Left lung (tissue), 10 donors: Measurements from ENCODE around the gene SEC22B. TPM values are rescaled to one million over a fixed set of nuclear protein-coding genes. Genes with fewer than 3 reads are reported as not detected.
"Not testable (repeated sequence)": the region's sequence is repeated elsewhere in the genome, so short reads cannot be mapped to it uniquely, and the experiment has no call there.

Source experiments
- ATAC-seq: fragments of 200-7000 bp; cut with Tn5 transposase; one replicate; pipeline ENCODE4 v1.9.1; 2020; ENCODE audit warnings: moderate library complexity
- DNase-seq, 4 donors: peaks; one replicate each; pipeline ENCODE4 v3.0.0-alpha.2; 2013 to 2020
- H3K27ac ChIP-seq, 2 donors: fragments of 200-600 bp; sonication (generic) in 1 of 2; one replicate each; pipeline versions ENCODE4 v1.5.0 to v1.8.0; 2020 to 2021
- H3K27me3 ChIP-seq, 2 donors: fragments of 200-600 bp; sonication (generic) in 1 of 2; one replicate each; pipeline versions ENCODE4 v1.5.0 to v1.8.0; 2020 to 2021
- H3K36me3 ChIP-seq, 2 donors: fragments of 200-600 bp; sonication (generic) in 1 of 2; one replicate each; pipeline versions ENCODE4 v1.5.0 to v1.8.0; 2020 to 2021
- H3K4me1 ChIP-seq, 2 donors: fragments of 200-600 bp; one replicate each; pipeline ENCODE4 v1.8.0; 2021
- H3K4me3 ChIP-seq, 2 donors: fragments of 200-600 bp; sonication (generic) in 1 of 2; one replicate each; pipeline versions ENCODE4 v1.5.0 to v1.8.0; 2020 to 2021; ENCODE audit warnings: mild to moderate bottlenecking in 1 of 2
- H3K9me3 ChIP-seq, 2 donors: fragments of 200-600 bp; sonication (generic) in 1 of 2; one replicate each; pipeline versions ENCODE4 v1.5.0 to v1.8.0; 2020 to 2021
- intact Hi-C, 2 donors: fragments of 100-400 bp; cut with DNase I; formaldehyde crosslinking; loops; one replicate each; pipeline versions ENCODE4 v1.11.2 to v1.14.2; 2022
- polyA plus RNA-seq, 6 donors: library from polyadenylated mRNA; unstranded; fragments of 120-200 nt; gene quantifications; one replicate each; pipeline ENCODE4 v1.2.1, GENCODE V29; 2013; ENCODE audit not compliant: insufficient read length in 6 of 6
- total RNA-seq, 2 donors: library from RNA; stranded (reverse); fragmentation: NEBNext Ultra II Directional; extraction: Animal tissue kit (Norgen Biotek cat#: 25700); gene quantifications; one replicate each; pipeline ENCODE4 v1.2.1, GENCODE V29; 2021
- TF ChIP-seq, protein P1 (sequence below), 2 donors: fragments of 200-600 bp; sonication (generic) in 1 of 2; IDR thresholded peaks; one replicate each; pipeline versions ENCODE4 v1.5.0 to v1.8.0; 2021; ENCODE audit warnings: antibody characterized with exemption in 2 of 2
- donor health status: DM: no; HTN: yes; CAD: no.
- donor health status: DM: no; HTN: no; CAD: no.

The SEC22B gene
- total and polyA plus RNA-seq, 8 donors, result 34.2 to 44.7 (median 39.1) TPM

DNA sequence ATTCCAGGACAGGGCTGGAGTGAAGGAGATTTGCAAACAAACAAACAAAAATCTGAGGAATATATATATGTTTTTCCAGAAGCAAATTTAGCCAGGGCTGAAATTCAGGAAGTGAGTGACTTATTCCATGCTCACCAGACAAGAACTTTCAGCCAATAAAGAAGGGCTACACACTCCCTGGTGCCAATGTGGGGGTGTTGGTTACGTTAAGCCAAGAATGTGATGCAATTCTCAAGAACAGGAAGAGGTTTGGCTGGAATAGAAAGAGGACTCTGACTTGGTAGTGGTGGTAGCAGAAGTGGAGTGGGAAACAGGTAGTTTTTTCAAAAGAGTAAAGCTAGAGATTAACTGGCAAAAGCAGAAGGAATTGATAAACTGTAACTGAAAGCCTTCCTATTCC lies 31.7 kb downstream of the SEC22B start:
- H3K9me3 ChIP-seq, H3K27me3 ChIP-seq, DNase-seq, intact Hi-C loops, H3K36me3 ChIP-seq, H3K4me3 ChIP-seq: not testable (repeated sequence)
- Histone ChIP-seq H3K4me1 (peaks cover 0 to 16% of the 10 kb centered on the region in 2 donors), H3K27ac (peak overlapping the region in 1 of 2 donors; percentile 33)
- ATAC-seq, result peak; percentile 69

DNA sequence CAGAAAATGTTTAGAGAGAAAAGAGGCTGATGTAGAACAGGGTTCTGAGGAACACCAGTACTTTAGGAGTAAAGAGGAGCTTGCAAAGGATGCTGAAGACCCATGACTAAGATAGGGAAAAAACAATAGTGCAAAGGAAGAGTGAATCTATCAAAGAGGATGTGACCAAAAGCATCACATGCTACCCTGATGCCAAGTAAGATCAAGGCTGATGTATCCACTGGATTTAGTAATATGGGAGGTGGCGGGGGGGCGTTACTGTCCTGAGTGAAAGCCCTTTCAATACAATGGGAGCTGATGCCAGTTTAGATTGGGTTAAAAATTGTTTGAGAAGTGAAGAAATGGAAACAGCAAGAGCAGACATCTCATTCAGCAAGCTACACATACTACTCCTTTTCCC lies 32.2 kb downstream of the SEC22B start:
- peaks cover 0 to 16% of the 10 kb centered on the region in 2 donors for H3K4me1 ChIP-seq
- H3K36me3 ChIP-seq, H3K9me3 ChIP-seq, H3K27me3 ChIP-seq, intact Hi-C loops, H3K4me3 ChIP-seq, ATAC-seq: not testable (repeated sequence)
- peak in 1 of 4 donors; percentile 34 for DNase-seq
- H3K27ac ChIP-seq, result peak overlapping the region in 1 of 2 donors; percentile 33

DNA sequence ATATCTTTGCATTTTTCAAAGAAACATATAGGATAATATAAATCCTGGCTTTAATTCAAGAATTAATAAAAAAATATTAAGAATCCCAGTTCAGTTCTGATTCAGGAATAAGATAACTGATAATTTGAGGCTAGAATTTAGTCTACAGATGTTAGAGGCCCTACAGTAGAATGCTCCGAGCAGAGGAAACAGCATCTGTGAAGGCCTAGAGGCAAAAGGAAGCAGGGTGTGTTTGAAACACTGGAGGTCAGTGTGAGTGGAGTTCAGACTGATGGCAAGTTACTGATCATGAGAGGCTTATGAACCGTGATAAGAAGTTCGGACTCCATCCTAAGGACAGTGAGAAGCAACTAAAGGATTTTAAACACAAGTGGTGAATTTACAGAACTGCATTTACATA lies 33.0 kb downstream of the SEC22B start:
- H3K36me3 ChIP-seq, DNase-seq, ATAC-seq, H3K4me3 ChIP-seq, H3K27me3 ChIP-seq, intact Hi-C loops, H3K27ac ChIP-seq, H3K9me3 ChIP-seq: not testable (repeated sequence)
- H3K4me1 ChIP-seq, result peaks cover 0 to 16% of the 10 kb centered on the region in 2 donors

DNA sequence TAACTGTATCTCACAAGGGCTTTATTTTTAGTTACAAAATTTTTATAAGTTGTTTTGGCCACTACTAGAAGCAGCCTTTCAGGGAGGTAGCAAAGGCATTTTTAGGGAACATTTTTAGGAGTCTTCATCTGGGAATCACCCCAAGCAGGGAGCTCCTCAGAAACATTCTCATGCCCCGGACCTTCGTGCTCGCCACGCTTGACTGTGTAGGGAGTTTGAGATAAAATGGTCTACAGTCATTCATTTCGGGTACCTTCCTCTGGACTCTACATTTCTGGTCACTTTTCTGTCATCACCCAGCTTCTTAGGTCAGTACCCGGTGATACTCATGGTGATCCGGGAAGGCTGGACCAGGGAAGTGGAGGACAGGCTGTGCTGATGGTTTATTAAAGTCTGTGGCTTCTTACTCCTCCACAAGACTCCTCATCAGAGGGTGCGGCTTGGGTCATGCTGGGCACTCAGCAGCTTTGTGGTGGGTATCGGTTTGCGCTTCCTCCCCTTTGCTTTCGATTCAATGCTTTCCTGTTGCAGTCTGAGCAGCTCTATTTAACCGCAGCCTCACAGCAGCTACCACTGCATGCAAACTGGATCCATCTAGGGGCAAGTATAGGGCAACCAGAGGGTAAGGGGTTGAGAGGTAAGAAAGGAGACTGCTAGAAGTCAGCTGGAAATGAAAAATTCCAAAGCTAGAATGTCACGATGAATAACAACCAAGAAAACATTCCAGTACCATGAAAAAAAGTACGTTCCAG lies 33.6 kb downstream of the SEC22B start:
- H3K4me1 ChIP-seq, result peaks cover 0 to 16% of the 10 kb centered on the region in 2 donors
- H3K36me3 ChIP-seq, H3K9me3 ChIP-seq, H3K27ac ChIP-seq, intact Hi-C loops, H3K4me3 ChIP-seq, H3K27me3 ChIP-seq: not testable (repeated sequence)
- ATAC-seq, result peak; percentile 41
- peak in 1 of 4 donors; percentile 51 for DNase-seq

DNA sequence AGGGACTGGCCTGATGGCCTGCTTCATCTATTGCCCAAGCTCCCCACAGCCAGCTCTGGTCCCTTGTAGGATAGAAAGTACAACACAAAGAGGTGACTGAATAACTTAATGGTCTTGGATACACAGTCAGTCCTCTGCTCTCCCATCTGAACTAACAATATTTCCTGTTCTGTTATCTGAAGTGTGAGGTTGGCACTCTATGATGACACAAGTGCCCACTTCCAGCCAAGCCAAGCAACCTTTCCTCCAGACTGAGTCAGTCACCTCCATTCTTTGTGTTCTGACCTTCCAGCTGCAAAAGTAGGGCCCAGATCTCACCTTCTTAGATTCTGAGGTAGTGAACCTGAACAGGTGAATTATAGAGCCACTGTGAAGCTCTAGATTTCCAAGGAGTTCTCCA lies 34.5 kb downstream of the SEC22B start:
- DNase-seq, intact Hi-C loops, H3K36me3 ChIP-seq, H3K27ac ChIP-seq, H3K27me3 ChIP-seq, H3K4me3 ChIP-seq, H3K9me3 ChIP-seq: not testable (repeated sequence)
- peaks cover 0 to 16% of the 10 kb centered on the region in 2 donors for H3K4me1 ChIP-seq
- peak; percentile 63 for ATAC-seq

DNA sequence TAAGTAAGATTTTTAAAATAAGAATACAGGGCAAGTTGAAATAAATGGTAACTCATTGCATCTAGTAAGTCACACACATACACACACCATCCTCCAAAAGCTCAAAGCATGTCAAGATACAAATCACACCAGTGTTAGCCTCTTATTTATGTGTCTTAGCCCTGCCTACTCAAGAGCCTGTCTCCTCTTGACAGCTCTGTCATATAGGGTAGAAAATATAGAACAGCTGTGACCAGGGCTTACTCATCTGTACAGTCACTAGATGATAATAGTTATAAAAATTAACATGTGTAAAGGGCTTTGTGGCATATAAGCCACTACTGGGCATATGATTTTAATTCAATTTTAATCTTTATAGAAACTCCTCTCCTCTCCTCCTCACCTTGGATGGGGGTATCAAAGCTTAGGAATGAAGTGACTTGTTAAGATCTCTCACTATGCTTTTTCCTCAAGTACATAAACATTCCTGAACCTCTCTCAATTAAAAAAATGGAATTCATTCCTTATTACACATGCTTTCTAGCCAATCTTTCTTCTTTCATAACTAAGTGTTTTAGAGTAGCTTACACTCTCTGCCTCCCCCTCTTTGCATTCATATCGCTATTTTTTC lies 35.6 kb downstream of the SEC22B start:
- peaks cover 0 to 16% of the 10 kb centered on the region in 2 donors for H3K4me1 ChIP-seq
- H3K27ac ChIP-seq, H3K36me3 ChIP-seq, H3K27me3 ChIP-seq, H3K9me3 ChIP-seq, intact Hi-C loops, H3K4me3 ChIP-seq, DNase-seq: not testable (repeated sequence)
- peak; percentile 20 for ATAC-seq

DNA sequence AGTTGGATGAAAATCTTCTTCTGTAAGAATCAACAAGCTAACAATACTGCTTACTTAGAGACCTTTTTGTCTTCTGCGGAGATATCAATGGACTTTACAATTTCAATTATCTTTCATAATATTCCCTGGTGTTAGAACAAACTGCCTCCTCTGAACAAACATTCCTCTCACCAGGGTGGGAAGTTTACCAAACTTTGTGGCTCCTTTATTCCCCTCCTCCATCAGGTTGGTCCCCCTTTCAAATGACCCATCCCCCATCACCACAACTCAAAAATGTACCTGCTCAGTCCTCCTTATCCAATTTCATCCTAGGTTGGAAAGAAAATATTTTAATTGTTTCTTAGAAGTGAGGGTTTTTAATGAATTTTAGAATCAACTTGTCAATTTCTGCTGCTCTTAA lies 40.2 kb downstream of the SEC22B start:
- DNase-seq, ATAC-seq, intact Hi-C loops: not testable (repeated sequence)

DNA sequence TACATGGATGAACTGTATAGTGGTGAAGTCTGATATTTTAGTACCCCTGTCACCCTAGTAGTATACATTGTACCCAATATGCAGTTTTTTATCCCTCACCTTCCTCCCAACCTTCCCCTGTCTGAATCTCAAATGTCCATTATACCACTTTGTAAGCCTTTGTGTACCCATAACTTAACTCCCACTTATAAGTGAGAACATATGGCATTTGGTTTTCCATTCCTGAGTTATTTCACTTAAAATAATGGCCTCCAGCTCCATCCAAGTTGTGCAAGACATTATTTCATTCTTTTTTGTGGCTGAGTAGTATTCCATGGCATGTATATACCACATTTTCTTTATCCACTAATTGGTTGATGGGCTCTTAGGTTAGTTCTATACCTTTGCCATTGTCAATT lies 42.4 kb downstream of the SEC22B start:
- intact Hi-C loops, H3K4me3 ChIP-seq, H3K27me3 ChIP-seq, H3K27ac ChIP-seq, DNase-seq, ATAC-seq, H3K36me3 ChIP-seq, H3K9me3 ChIP-seq: not testable (repeated sequence)
- H3K4me1 ChIP-seq, result peaks cover 0 to 11% of the 10 kb centered on the region in 2 donors

More for the DNA sequence above, 40.2 kb downstream of the SEC22B start:
- not testable (repeated sequence) for H3K27me3 ChIP-seq, H3K4me3 ChIP-seq, H3K9me3 ChIP-seq, H3K4me1 ChIP-seq, H3K27ac ChIP-seq, H3K36me3 ChIP-seq

DNA sequence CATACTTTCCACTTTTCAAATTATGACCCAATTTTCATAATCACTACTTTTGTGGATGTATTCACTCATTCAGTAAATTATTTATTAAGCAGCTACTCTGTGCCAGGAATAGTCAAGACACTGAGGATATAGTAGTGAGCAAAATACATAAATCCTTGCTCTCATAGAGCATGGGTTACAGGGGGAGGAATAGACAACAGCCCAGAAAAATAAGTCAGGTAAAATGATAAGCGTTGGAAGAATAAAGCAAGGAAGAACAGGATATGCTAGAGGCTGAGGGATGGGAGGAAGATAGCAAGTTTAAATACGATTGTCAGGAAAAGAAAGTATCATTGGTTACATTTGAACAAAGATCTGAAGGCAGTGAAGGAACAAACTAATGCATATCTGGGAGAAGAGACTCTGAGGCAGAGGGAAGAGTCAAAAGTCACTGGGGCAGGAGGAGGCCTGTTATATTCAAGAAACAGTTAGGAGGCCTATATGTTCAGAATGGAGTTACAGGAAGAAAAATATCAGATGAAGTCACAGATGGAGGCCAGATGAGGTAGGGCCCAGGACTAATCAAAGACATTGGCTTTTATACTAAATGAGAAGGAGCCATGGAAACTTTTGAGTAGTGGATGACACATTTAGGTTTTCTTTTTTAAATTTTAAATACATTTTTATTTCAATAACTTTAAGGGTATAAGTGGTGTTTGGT lies 42.9 kb downstream of the SEC22B start:
- H3K4me1 ChIP-seq, result peaks cover 0 to 11% of the 10 kb centered on the region in 2 donors
- no peaks in the 10 kb centered on the region for H3K27me3 ChIP-seq
- no peak for ATAC-seq
- TF ChIP-seq, protein P1, sequence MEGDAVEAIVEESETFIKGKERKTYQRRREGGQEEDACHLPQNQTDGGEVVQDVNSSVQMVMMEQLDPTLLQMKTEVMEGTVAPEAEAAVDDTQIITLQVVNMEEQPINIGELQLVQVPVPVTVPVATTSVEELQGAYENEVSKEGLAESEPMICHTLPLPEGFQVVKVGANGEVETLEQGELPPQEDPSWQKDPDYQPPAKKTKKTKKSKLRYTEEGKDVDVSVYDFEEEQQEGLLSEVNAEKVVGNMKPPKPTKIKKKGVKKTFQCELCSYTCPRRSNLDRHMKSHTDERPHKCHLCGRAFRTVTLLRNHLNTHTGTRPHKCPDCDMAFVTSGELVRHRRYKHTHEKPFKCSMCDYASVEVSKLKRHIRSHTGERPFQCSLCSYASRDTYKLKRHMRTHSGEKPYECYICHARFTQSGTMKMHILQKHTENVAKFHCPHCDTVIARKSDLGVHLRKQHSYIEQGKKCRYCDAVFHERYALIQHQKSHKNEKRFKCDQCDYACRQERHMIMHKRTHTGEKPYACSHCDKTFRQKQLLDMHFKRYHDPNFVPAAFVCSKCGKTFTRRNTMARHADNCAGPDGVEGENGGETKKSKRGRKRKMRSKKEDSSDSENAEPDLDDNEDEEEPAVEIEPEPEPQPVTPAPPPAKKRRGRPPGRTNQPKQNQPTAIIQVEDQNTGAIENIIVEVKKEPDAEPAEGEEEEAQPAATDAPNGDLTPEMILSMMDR (IDR thresholded peaks at IDR 0.05), result no peak
- DNase-seq, result no peak
- H3K27ac ChIP-seq, result no peak overlapping the region
- no peaks in the 10 kb centered on the region for H3K9me3 ChIP-seq
- no peaks in the 10 kb centered on the region for H3K36me3 ChIP-seq
- intact Hi-C loops, result no loop called here
- H3K4me3 ChIP-seq, result no peak overlapping the region

DNA sequence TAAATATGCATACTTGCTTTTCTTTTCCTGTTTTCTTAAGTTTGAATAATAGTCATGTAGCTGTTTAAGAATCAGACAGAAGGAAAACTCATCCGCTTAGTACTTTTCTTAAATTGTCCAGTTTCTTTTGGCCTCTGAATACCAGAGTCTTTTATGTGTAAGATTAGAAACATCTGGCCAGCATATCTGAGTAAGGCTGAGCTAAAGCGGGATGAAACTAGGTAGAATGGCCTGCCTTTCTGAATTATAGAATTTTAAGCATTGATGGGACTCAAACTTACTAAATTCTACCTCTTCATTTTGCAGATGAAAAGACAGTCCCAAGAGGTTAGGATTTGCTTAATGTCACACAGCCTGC lies 43.9 kb downstream of the SEC22B start:
- H3K27me3 ChIP-seq, H3K36me3 ChIP-seq, H3K4me3 ChIP-seq, intact Hi-C loops, H3K9me3 ChIP-seq: not testable (repeated sequence)
- ATAC-seq, result peak; percentile 11
- Histone ChIP-seq H3K27ac (peak overlapping the region; percentile 45), H3K4me1 (peaks cover 0 to 11% of the 10 kb centered on the region in 2 donors)
- DNase-seq, result peak in 1 of 4 donors; percentile 10
